H9 (cell line): Measurements from ENCODE around the gene AGXT. TPM values are rescaled to one million over a fixed set of nuclear protein-coding genes. Genes with fewer than 3 reads are reported as not detected.

Source experiments
- DNase-seq: peaks from one replicate; pipeline ENCODE4 v3.0.0-alpha.2; 2017
- H2AFZ ChIP-seq: one replicate; pipeline ENCODE4 v1.6.1; 2013; ENCODE audit warnings: mild to moderate bottlenecking, low read length, control low read depth, moderate library complexity
- H2AK5ac ChIP-seq: 2 replicates; pipeline ENCODE4 v1.6.1; 2013; ENCODE audit warnings: low read length, control low read depth, mixed read lengths; ENCODE audit not compliant: insufficient read length
- H2BK120ac ChIP-seq: one replicate; pipeline ENCODE4 v1.6.1; 2013; ENCODE audit warnings: low read depth, mild to moderate bottlenecking, low read length, control low read depth, inconsistent platforms; ENCODE audit not compliant: poor library complexity, severe bottlenecking
- H2BK12ac ChIP-seq: 2 replicates; pipeline ENCODE4 v1.6.1; 2013; ENCODE audit warnings: low read length, control low read depth, mixed read lengths, low read depth; ENCODE audit not compliant: insufficient read length
- H2BK15ac ChIP-seq: 2 replicates; pipeline ENCODE4 v1.6.1; 2013; ENCODE audit warnings: low read depth, low read length, control low read depth
- H2BK20ac ChIP-seq: one replicate; pipeline ENCODE4 v1.6.1; 2013; ENCODE audit warnings: low read depth, mild to moderate bottlenecking, low read length, control low read depth, inconsistent platforms; ENCODE audit not compliant: poor library complexity, severe bottlenecking
- H2BK5ac ChIP-seq: 2 replicates; pipeline ENCODE4 v1.6.1; 2013; ENCODE audit warnings: low read length, control low read depth, mixed read lengths; ENCODE audit not compliant: insufficient read length
- H3K14ac ChIP-seq: 2 replicates; pipeline ENCODE4 v1.6.1; 2013; ENCODE audit warnings: low read length, control low read depth; ENCODE audit not compliant: insufficient read depth
- H3K18ac ChIP-seq: 2 replicates; pipeline ENCODE4 v1.6.1; 2013; ENCODE audit warnings: low read depth, mild to moderate bottlenecking, mixed read lengths, low read length, control low read depth; ENCODE audit not compliant: insufficient read length
- H3K23ac ChIP-seq: 2 replicates; pipeline ENCODE4 v1.6.1; 2013; ENCODE audit warnings: low read length, control low read depth, mixed read lengths, low read depth; ENCODE audit not compliant: insufficient read length
- H3K23me2 ChIP-seq: 2 replicates; pipeline ENCODE4 v1.6.1; 2013; ENCODE audit warnings: low read depth, mild to moderate bottlenecking, mixed read lengths, low read length, control low read depth; ENCODE audit not compliant: insufficient read length, poor library complexity, severe bottlenecking
- H3K27ac ChIP-seq: 2 replicates; pipeline ENCODE4 v1.5.1; 2013; ENCODE audit warnings: low read length, control low read depth, mixed read lengths, low read depth; ENCODE audit not compliant: insufficient read length
- H3K27me3 ChIP-seq: 2 replicates; pipeline ENCODE4 v1.6.1; 2013; ENCODE audit warnings: low read length, control low read depth, inconsistent platforms; ENCODE audit not compliant: insufficient read depth
- H3K4ac ChIP-seq: 2 replicates; pipeline ENCODE4 v1.6.1; 2013; ENCODE audit warnings: low read depth, mild to moderate bottlenecking, control low read depth, inconsistent platforms, low read length, moderate library complexity
- H3K4me1 ChIP-seq: 2 replicates; pipeline ENCODE4 v1.6.1; 2013; ENCODE audit warnings: low read length, control low read depth, inconsistent platforms; ENCODE audit not compliant: insufficient read depth
- H3K4me2 ChIP-seq: 2 replicates; pipeline ENCODE4 v1.6.1; 2013; ENCODE audit warnings: low read length, control low read depth, mixed read lengths; ENCODE audit not compliant: insufficient read length, insufficient read depth
- H3K56ac ChIP-seq: 2 replicates; pipeline ENCODE4 v1.6.1; 2013; ENCODE audit warnings: low read depth, mild to moderate bottlenecking, mixed read lengths, low read length, control low read depth; ENCODE audit not compliant: insufficient read length
- H3K79me1 ChIP-seq: 2 replicates; pipeline ENCODE4 v1.6.1; 2013; ENCODE audit warnings: low read depth, mild to moderate bottlenecking, moderate library complexity, low read length, control low read depth, inconsistent platforms; ENCODE audit not compliant: insufficient read depth, poor library complexity, severe bottlenecking
- H3K79me2 ChIP-seq: 2 replicates; pipeline ENCODE4 v1.6.1; 2013; ENCODE audit warnings: low read length, control low read depth, inconsistent platforms; ENCODE audit not compliant: insufficient read depth
- H3K9ac ChIP-seq: 2 replicates; pipeline ENCODE4 v1.6.1; 2013; ENCODE audit warnings: low read length, control low read depth, mixed read lengths; ENCODE audit not compliant: insufficient read length; ENCODE audit errors: extremely low read depth
- H3K9me3 ChIP-seq: one replicate; pipeline ENCODE4 v1.6.1; 2013; ENCODE audit warnings: low read depth, low read length, inconsistent platforms; ENCODE audit not compliant: control insufficient read depth
- H3T11ph ChIP-seq: one replicate; pipeline ENCODE4 v1.6.1; 2013; ENCODE audit warnings: mild to moderate bottlenecking, low read length, control low read depth, inconsistent platforms
- H4K20me1 ChIP-seq: one replicate; pipeline ENCODE4 v1.6.1; 2013; ENCODE audit not compliant: control insufficient read depth, insufficient read length, insufficient read depth
- H4K5ac ChIP-seq: 2 replicates; pipeline ENCODE4 v1.6.1; 2013; ENCODE audit warnings: low read depth, mild to moderate bottlenecking, mixed read lengths, low read length, control low read depth; ENCODE audit not compliant: insufficient read length
- H4K8ac ChIP-seq: replicated peaks from 2 replicates; pipeline ENCODE4 v1.6.1; 2013; ENCODE audit warnings: low read length, control low read depth, mixed read lengths, low read depth; ENCODE audit not compliant: insufficient read length
- H4K91ac ChIP-seq: 2 replicates; pipeline ENCODE4 v1.6.1; 2013; ENCODE audit warnings: low read depth, mild to moderate bottlenecking, moderate library complexity, mixed read lengths, low read length, control low read depth; ENCODE audit not compliant: insufficient read length
- H3K27ac Mint-ChIP-seq, 3 experiments: 2 replicates in 2 of 3; 3 replicates in 1 of 3; pipeline ENCODE4 v1.8.0; 2020 to 2021; ENCODE audit warnings: mixed read lengths in 3 of 3, mild to moderate bottlenecking in 1 of 3, moderate library complexity in 1 of 3
- H3K27me3 Mint-ChIP-seq: 2 replicates; pipeline ENCODE4 v1.8.0; 2021; ENCODE audit warnings: low read depth, mild to moderate bottlenecking, moderate library complexity, mixed read lengths
- H3K36me3 Mint-ChIP-seq, 3 experiments: 2 replicates in 2 of 3; 3 replicates in 1 of 3; pipeline ENCODE4 v1.8.0; 2020 to 2021; ENCODE audit warnings: low read depth in 3 of 3, mixed read lengths in 3 of 3; ENCODE audit not compliant: insufficient read depth in 1 of 3
- H3K4me1 Mint-ChIP-seq, 2 experiments: 2 replicates each; pipeline ENCODE4 v1.8.0; 2020; ENCODE audit warnings: mixed read lengths in 2 of 2
- H3K4me3 Mint-ChIP-seq, 2 experiments: 2 replicates in 1 of 2; 3 replicates in 1 of 2; pipeline ENCODE4 v1.8.0; 2020 to 2021; ENCODE audit warnings: mild to moderate bottlenecking in 2 of 2, mixed read lengths in 2 of 2, moderate library complexity in 1 of 2
- H3K9me3 Mint-ChIP-seq, 2 experiments: 2 replicates in 1 of 2; 3 replicates in 1 of 2; pipeline ENCODE4 v1.8.0; 2020; ENCODE audit warnings: mild to moderate bottlenecking in 2 of 2, mixed read lengths in 2 of 2, moderate library complexity in 1 of 2
- CTCF ChIP-seq: fragments of 200-600 bp; sonication (generic); conservative IDR thresholded peaks from 3 replicates; pipeline ENCODE4 v1.8.0; 2021; ENCODE audit warnings: antibody characterized with exemption, mild to moderate bottlenecking
- WGBS: extraction: QIAGEN DNeasy Blood & Tissue Kit; methylation state at CpG from one replicate; pipeline ENCODE4 v1.1.7; 2013; ENCODE audit warnings: missing lambda C conversion rate, low lambda C conversion rate, mixed read lengths; ENCODE audit not compliant: insufficient read length; ENCODE audit errors: extremely low coverage; 5-methylcytosine and 5-hydroxymethylcytosine counted together
- total RNA-seq: library from RNA; stranded (reverse); gene quantifications from 2 replicates; pipeline ENCODE4 v1.2.1, GENCODE V29; 2021

AGXT gene
- total RNA-seq, 1 experiment from 2014 or later = not detected

- Histone ChIP-seq H4K20me1 (no peaks in the 10 kb centered on the region), H2AFZ (no peak overlapping the region), H3K79me1 (peaks cover 5% of the 10 kb centered on the region), H4K91ac (no peak overlapping the region), H3K27ac (no peak overlapping the region), H3K4ac (no peak overlapping the region), H3K9ac (no peak overlapping the region), H3K18ac (no peak overlapping the region), H3K23ac (no peak overlapping the region), H4K5ac (no peak overlapping the region), H3K23me2 (peaks cover 15% of the 10 kb centered on the region), H3K14ac (no peak overlapping the region), H2BK120ac (no peak overlapping the region), H2BK12ac (no peak overlapping the region), H2BK20ac (no peak overlapping the region), H4K8ac (no peak overlapping the region), H2BK5ac (no peak overlapping the region), H3K79me2 (peaks cover 24% of the 10 kb centered on the region; the same call in 1 of the 2 replicates), H3T11ph (no peak overlapping the region), H3K4me1 (no peaks in the 10 kb centered on the region; the same call in 1 of the 2 replicates), H2AK5ac (no peak overlapping the region), H2BK15ac (no peak overlapping the region), H3K27me3 (no peaks in the 10 kb centered on the region), H3K56ac (no peak overlapping the region), H3K4me2 (peak overlapping the region; percentile 13), H3K9me3 (no peaks in the 10 kb centered on the region)
- peaks cover 13 to 28% of the 10 kb centered on the region in 2 experiments for H3K4me1 Mint-ChIP-seq
- no CpG with 5 or more reads among the region's 7 CpGs for WGBS
- DNase-seq = no peak
- H3K27ac Mint-ChIP-seq = peak overlapping the region in 2 of 3 experiments; percentile 77 to 84; a peak in 2 of 7 replicates
- TF ChIP-seq CTCF = no peak
- H3K4me3 Mint-ChIP-seq = peak overlapping the region; percentile 71 to 88
- peaks cover 6 to 17% (median 7%) of the 10 kb centered on the region in 3 experiments; a peak in 6 of 7 replicates for H3K36me3 Mint-ChIP-seq
- peaks cover 53% of the 10 kb centered on the region for H3K27me3 Mint-ChIP-seq
- H3K9me3 Mint-ChIP-seq = peaks cover 4 to 6% of the 10 kb centered on the region in 2 experiments; a peak in 2 of 5 replicates
These were observed 47.2 kb upstream of the AGXT start for GRCh38 chr2:240821429-240821778.
